HG02759 (cell line): ENCODE data around the gene KCNN3.

Experiments
- ATAC-seq: cut with Tn5 transposase; IDR thresholded peaks from one replicate; pipeline ENCODE4 v1.9.1; 2021; ENCODE audit warnings: mild to moderate bottlenecking, moderate library complexity; ENCODE audit not compliant: unreplicated experiment

KCNN3 gene

GRCh38 chr1:154797175-154797574, 72.9 kb downstream of the KCNN3 start:
- ATAC-seq = no peak

GRCh38 chr1:154796303-154796892, 73.7 kb downstream of the KCNN3 start:
- ATAC-seq = no peak

GRCh38 chr1:154794608-154795007, 75.5 kb downstream of the KCNN3 start:
- ATAC-seq = no peak

- ATAC-seq = no peak
Measured at GRCh38 chr1:154793685-154794084, 76.4 kb downstream of the KCNN3 start.

GRCh38 chr1:154792899-154793298, 77.2 kb downstream of the KCNN3 start:
- ATAC-seq = no peak

- peak; percentile 89 for ATAC-seq
Measured at GRCh38 chr1:154791292-154792166, 78.6 kb downstream of the KCNN3 start.

GRCh38 chr1:154788886-154789285, 81.2 kb downstream of the KCNN3 start:
- ATAC-seq = no peak

GRCh38 chr1:154788110-154788870, 81.8 kb downstream of the KCNN3 start:
- ATAC-seq = no peak

- no peak for ATAC-seq
Measured at GRCh38 chr1:154786804-154787570, 83.1 kb downstream of the KCNN3 start.

- ATAC-seq = peak; percentile 71
Measured at GRCh38 chr1:154784924-154785531, 85.1 kb downstream of the KCNN3 start.

- no peak for ATAC-seq
Measured at GRCh38 chr1:154784416-154784815, 85.7 kb downstream of the KCNN3 start.

- no peak for ATAC-seq
Measured at GRCh38 chr1:154783976-154784375, 86.1 kb downstream of the KCNN3 start.

- no peak for ATAC-seq
Measured at GRCh38 chr1:154780541-154780940, 89.5 kb downstream of the KCNN3 start.

- no peak for ATAC-seq
Measured at GRCh38 chr1:154779551-154780189, 90.4 kb downstream of the KCNN3 start.

- ATAC-seq = no peak
Measured at GRCh38 chr1:154778944-154779343, 91.1 kb downstream of the KCNN3 start.

- ATAC-seq = no peak
Measured at GRCh38 chr1:154778275-154778674, 91.8 kb downstream of the KCNN3 start.

GRCh38 chr1:154777781-154778180, 92.3 kb downstream of the KCNN3 start:
- no peak for ATAC-seq

- no peak for ATAC-seq
Measured at GRCh38 chr1:154777154-154777553, 92.9 kb downstream of the KCNN3 start.

- no peak for ATAC-seq
Measured at GRCh38 chr1:154775621-154776605, 94.2 kb downstream of the KCNN3 start.
